ENCODE results near the gene ITGBL1. TPM values are rescaled to one million over a fixed set of nuclear protein-coding genes. Genes with fewer than 3 reads are reported as not detected.

ITGBL1 gene
- total and polyA plus RNA-seq, 2 of the 13 experiments (the other 11 are each of a cell fraction or from before 2014, with no cell fraction given): 0.02 TPM; not detected in 1

GRCh38 chr13:101567841-101568240 lies 115.4 kb downstream of the ITGBL1 start (continued):
- TF ChIP-seq RORA (CRISPR knock-in tag; IDR thresholded peaks at IDR 0.05): no peak
- no peak for TF ChIP-seq NKX3-1 (CRISPR knock-in tag; IDR thresholded peaks at IDR 0.05)
- TF ChIP-seq ZKSCAN5 (CRISPR knock-in tag; IDR thresholded peaks at IDR 0.05): no peak
- TF ChIP-seq NR2F2 (IDR thresholded peaks at IDR 0.05; ENCODE audit: borderline replicate concordance, low read depth): no peak

GRCh38 chr13:101569807-101570206 lies 117.3 kb downstream of the ITGBL1 start:
- no TSS peak for BruUV-seq (replicated peaks)
- DNase-seq (ENCODE audit: low spot score): no peak
- no peak for ATAC-seq
- no peaks in the 10 kb centered on the region for H3K36me3 ChIP-seq (replicated peaks in 1 of 2; ENCODE audit: control insufficient read depth in 1 of 2, insufficient read depth in 2 of 2, low read length in 2 of 2)
- no peak overlapping the region for H3K4me3 ChIP-seq (replicated peaks in 1 of 3; ENCODE audit: insufficient read depth in 1 of 3, low read depth in 2 of 3, low read length in 3 of 3)
- WGBS (ENCODE audit: low lambda C conversion rate): 16% methylated on average over 1 of the region's 1 CpG
- H3K4me2 ChIP-seq (ENCODE audit: low read depth, low read length): no peak overlapping the region
- no peak overlapping the region for H3K9ac ChIP-seq (ENCODE audit: insufficient read depth, low read depth, low read length)
- H3K27ac ChIP-seq (ENCODE audit: extremely low read length, insufficient read depth, low read length): no peak overlapping the region
- no peaks in the 10 kb centered on the region for H3K9me3 ChIP-seq (ENCODE audit: low read length)
- in situ Hi-C loops (cut with HindIII; ENCODE audit: extremely low pct_ligation_motif_present, low pct_unique_long_range_greater_than_20kb): no loop called here
- H3K79me2 ChIP-seq (ENCODE audit: insufficient read depth, low read length): no peaks in the 10 kb centered on the region
- H2AFZ ChIP-seq (ENCODE audit: low read length): no peak overlapping the region
- TF ChIP-seq MYC (CRISPR knock-in tag; IDR thresholded peaks at IDR 0.05; ENCODE audit: borderline replicate concordance) (no peak), ELF1 (CRISPR knock-in tag; IDR thresholded peaks at IDR 0.05) (no peak), IRX3 (CRISPR knock-in tag; IDR thresholded peaks at IDR 0.05; ENCODE audit: borderline replicate concordance, low read depth) (no peak), HDAC2 (CRISPR knock-in tag; IDR thresholded peaks at IDR 0.05) (no peak), RARG (CRISPR knock-in tag; IDR thresholded peaks at IDR 0.05; ENCODE audit: low read depth) (no peak), ZFP82 (CRISPR knock-in tag; IDR thresholded peaks at IDR 0.05; ENCODE audit: borderline replicate concordance) (no peak), JDP2 (CRISPR knock-in tag; IDR thresholded peaks at IDR 0.05; ENCODE audit: borderline replicate concordance) (no peak), ZNF510 (CRISPR knock-in tag; IDR thresholded peaks at IDR 0.05; ENCODE audit: low read depth) (no peak), ZNF772 (CRISPR knock-in tag; IDR thresholded peaks at IDR 0.05) (no peak)
- TF ChIP-seq, protein P1, sequence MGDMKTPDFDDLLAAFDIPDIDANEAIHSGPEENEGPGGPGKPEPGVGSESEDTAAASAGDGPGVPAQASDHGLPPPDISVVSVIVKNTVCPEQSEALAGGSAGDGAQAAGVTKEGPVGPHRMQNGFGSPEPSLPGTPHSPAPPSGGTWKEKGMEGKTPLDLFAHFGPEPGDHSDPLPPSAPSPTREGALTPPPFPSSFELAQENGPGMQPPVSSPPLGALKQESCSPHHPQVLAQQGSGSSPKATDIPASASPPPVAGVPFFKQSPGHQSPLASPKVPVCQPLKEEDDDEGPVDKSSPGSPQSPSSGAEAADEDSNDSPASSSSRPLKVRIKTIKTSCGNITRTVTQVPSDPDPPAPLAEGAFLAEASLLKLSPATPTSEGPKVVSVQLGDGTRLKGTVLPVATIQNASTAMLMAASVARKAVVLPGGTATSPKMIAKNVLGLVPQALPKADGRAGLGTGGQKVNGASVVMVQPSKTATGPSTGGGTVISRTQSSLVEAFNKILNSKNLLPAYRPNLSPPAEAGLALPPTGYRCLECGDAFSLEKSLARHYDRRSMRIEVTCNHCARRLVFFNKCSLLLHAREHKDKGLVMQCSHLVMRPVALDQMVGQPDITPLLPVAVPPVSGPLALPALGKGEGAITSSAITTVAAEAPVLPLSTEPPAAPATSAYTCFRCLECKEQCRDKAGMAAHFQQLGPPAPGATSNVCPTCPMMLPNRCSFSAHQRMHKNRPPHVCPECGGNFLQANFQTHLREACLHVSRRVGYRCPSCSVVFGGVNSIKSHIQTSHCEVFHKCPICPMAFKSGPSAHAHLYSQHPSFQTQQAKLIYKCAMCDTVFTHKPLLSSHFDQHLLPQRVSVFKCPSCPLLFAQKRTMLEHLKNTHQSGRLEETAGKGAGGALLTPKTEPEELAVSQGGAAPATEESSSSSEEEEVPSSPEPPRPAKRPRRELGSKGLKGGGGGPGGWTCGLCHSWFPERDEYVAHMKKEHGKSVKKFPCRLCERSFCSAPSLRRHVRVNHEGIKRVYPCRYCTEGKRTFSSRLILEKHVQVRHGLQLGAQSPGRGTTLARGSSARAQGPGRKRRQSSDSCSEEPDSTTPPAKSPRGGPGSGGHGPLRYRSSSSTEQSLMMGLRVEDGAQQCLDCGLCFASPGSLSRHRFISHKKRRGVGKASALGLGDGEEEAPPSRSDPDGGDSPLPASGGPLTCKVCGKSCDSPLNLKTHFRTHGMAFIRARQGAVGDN (CRISPR knock-in tag; IDR thresholded peaks at IDR 0.05): no peak
- TF ChIP-seq, protein P2, sequence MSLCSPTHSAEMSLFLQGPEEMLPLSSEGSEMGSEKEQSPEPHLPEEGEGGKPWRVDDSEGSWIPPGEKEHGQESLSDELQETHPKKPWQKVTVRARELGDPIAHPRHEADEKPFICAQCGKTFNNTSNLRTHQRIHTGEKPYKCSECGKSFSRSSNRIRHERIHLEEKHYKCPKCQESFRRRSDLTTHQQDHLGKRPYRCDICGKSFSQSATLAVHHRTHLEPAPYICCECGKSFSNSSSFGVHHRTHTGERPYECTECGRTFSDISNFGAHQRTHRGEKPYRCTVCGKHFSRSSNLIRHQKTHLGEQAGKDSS (CRISPR knock-in tag; IDR thresholded peaks at IDR 0.05; ENCODE audit: borderline replicate concordance, low read depth): no peak
- ChIA-PET POLR2A (no interaction called here), CTCF (ENCODE audit: low intra/inter-chr PET ratio, low total read pairs) (no interaction called here)
- H3K4me1 ChIP-seq (ENCODE audit: insufficient read depth, low read length): no peaks in the 10 kb centered on the region
- intact Hi-C loops (cut with micrococcal nuclease; ENCODE audit: unreplicated experiment): no loop called here
- H3K27me3 ChIP-seq (ENCODE audit: control insufficient read depth in 1 of 2, insufficient read depth in 2 of 2, low read length in 2 of 2): no peaks in the 10 kb centered on the region
- no peak for FAIRE-seq
- H4K20me1 ChIP-seq (ENCODE audit: insufficient read depth, low read length): no peaks in the 10 kb centered on the region

All from HepG2 (cell line).